ENCODE data around the gene HAUS8. TPM values are rescaled to one million over a fixed set of nuclear protein-coding genes. Genes with fewer than 3 reads are reported as not detected.

The HAUS8 gene
- polyA plus RNA-seq, 3 donors: 2.5 to 9.3 (median 4.4) TPM

DNA sequence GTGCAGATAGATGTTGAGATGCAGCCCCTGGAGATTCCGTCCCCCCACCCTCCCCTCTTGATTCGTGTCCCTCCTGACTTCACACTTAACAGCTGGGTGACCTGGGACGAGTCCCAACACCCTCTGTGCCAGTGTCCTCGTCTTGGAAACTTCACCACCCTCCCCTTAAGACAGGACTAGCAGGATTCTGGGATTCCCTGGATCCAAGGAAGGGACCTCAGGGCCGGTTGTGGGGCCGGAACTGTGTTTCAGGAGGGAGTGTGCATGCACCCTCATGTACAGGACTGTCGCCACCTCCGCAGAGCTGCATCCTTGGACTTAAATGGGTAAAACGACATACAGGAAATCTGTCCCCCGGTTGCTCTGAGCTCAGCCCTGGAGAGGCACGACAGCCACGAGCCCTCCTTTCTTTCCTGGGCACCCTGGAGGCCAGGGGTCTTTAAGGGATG is 1.3 kb upstream of the HAUS8 start:
- TF ChIP-seq, protein P1, sequence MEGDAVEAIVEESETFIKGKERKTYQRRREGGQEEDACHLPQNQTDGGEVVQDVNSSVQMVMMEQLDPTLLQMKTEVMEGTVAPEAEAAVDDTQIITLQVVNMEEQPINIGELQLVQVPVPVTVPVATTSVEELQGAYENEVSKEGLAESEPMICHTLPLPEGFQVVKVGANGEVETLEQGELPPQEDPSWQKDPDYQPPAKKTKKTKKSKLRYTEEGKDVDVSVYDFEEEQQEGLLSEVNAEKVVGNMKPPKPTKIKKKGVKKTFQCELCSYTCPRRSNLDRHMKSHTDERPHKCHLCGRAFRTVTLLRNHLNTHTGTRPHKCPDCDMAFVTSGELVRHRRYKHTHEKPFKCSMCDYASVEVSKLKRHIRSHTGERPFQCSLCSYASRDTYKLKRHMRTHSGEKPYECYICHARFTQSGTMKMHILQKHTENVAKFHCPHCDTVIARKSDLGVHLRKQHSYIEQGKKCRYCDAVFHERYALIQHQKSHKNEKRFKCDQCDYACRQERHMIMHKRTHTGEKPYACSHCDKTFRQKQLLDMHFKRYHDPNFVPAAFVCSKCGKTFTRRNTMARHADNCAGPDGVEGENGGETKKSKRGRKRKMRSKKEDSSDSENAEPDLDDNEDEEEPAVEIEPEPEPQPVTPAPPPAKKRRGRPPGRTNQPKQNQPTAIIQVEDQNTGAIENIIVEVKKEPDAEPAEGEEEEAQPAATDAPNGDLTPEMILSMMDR (IDR thresholded peaks at IDR 0.05): no peak
- H3K36me3 ChIP-seq (replicated peaks in 1 of 2; ENCODE audit: control insufficient read depth in 1 of 2, insufficient read depth in 2 of 2, low read length in 2 of 2): peaks cover 6 to 9% of the 10 kb centered on the region in 2 donors
- Mint-ChIP-seq H3K4me1 (peaks cover 58% of the 10 kb centered on the region), H3K4me3 (peak overlapping the region; percentile 99 to 100), H3K27me3 (ENCODE audit: low read depth in 3 of 3) (peaks cover 0 to 3% (median 0%) of the 10 kb centered on the region in 3 donors), H3K36me3 (peaks cover 32 to 48% of the 10 kb centered on the region in 2 donors), H3K27ac (peak overlapping the region; percentile 93 to 99 (median 97)), H3K9me3 (no peaks in the 10 kb centered on the region)
- H2AFZ ChIP-seq (ENCODE audit: insufficient read depth, low read depth, low read length, poor library complexity, severe bottlenecking): no peak overlapping the region
- peak overlapping the region; percentile 72 to 91 for H3K27ac ChIP-seq (ENCODE audit: low read depth in 1 of 2, low read length in 2 of 2)
- H3K4me2 ChIP-seq (replicated peaks; ENCODE audit: extremely low read depth, low read length, poor library complexity, severe bottlenecking): peak overlapping the region; percentile 81
- peak overlapping the region; percentile 93 for H3K9ac ChIP-seq (ENCODE audit: insufficient read depth, low read length, poor library complexity, severe bottlenecking)
- intact Hi-C loops (cut with micrococcal nuclease): loop anchor here (2.0 to 5.0 kb wide), 5 partner anchors 14 to 151 kb away; partner anchors contain the start of gene OCEL1 (in 1 of the 2)
- peak overlapping the region; percentile 92 to 100 (median 93) for H3K4me3 ChIP-seq (replicated peaks in 1 of 3; ENCODE audit: low read depth in 2 of 3, low read length in 3 of 3)
- 0% methylated on average over 7 of the region's 12 CpGs for WGBS (ENCODE audit: insufficient coverage)
- DNase-seq: no peak
- H3K9me3 ChIP-seq (replicated peaks in 1 of 2; ENCODE audit: control insufficient read depth in 1 of 2, insufficient read depth in 1 of 2, low read length in 2 of 2): no peaks in the 10 kb centered on the region
- no peaks in the 10 kb centered on the region for H3K27me3 ChIP-seq (ENCODE audit: control insufficient read depth in 2 of 2, insufficient read depth in 2 of 2, low read length in 2 of 2)
- H3K4me1 ChIP-seq (ENCODE audit: control insufficient read depth in 1 of 2, insufficient read depth in 2 of 2, low read length in 2 of 2): peaks cover 44 to 52% of the 10 kb centered on the region in 2 donors
- peaks cover 92% of the 10 kb centered on the region for H3K79me2 ChIP-seq (ENCODE audit: insufficient read depth, low read length)
- peaks cover 57% of the 10 kb centered on the region for H4K20me1 ChIP-seq (ENCODE audit: insufficient read depth, low read length)

DNA sequence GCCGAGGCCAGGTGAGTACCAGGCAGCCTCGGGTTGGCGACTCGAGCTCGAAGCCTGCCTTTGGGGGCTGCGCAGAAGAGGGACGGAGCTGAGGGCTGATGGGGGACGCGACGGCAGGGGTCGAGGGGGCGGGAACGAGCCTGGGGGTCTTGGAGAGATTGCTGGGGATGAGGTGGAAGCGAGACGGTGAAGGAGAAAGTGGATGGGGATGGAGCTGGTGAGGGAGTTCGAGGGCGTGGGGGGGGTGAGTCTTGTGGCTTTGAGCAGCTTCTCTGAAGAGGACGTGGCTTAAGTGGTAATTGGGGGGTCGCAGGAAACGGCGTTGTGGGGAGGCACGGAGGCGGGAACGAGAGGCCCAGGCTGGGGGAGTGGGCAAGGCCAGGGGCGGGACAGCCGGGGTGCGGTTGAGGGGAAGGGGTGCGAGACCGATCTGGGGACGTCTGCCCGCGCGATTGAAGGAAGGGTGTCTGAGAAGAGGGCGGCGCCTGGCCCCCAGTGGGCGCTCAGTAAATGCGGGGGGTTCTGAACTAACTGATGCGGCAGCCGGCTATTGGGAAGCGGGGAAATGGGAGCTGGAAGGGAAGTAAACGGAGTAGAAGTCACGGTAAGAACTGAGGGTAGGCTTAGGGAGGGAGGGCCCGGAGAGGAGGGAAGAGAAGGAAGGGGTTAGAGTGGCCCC is 751 bp upstream of the HAUS8 start:
- DNase-seq: peak in 2 of 3 donors; percentile 30 to 53
- Mint-ChIP-seq H3K36me3 (peaks cover 33 to 49% of the 10 kb centered on the region in 2 donors), H3K4me1 (peaks cover 57% of the 10 kb centered on the region), H3K27me3 (ENCODE audit: low read depth in 3 of 3) (peaks cover 0 to 3% (median 0%) of the 10 kb centered on the region in 3 donors), H3K27ac (peak overlapping the region; percentile 93 to 99 (median 97)), H3K9me3 (no peaks in the 10 kb centered on the region), H3K4me3 (peak overlapping the region; percentile 99 to 100)
- H3K9me3 ChIP-seq (replicated peaks in 1 of 2; ENCODE audit: control insufficient read depth in 1 of 2, insufficient read depth in 1 of 2, low read length in 2 of 2): no peaks in the 10 kb centered on the region
- no peak overlapping the region for H2AFZ ChIP-seq (ENCODE audit: insufficient read depth, low read depth, low read length, poor library complexity, severe bottlenecking)
- peak overlapping the region; percentile 92 to 100 (median 93) for H3K4me3 ChIP-seq (replicated peaks in 1 of 3; ENCODE audit: low read depth in 2 of 3, low read length in 3 of 3)
- TF ChIP-seq, protein P1 (IDR thresholded peaks at IDR 0.05): no peak
- 0% methylated on average over 32 of the region's 43 CpGs for WGBS (ENCODE audit: insufficient coverage)
- peaks cover 10 to 15% of the 10 kb centered on the region in 2 donors for H3K36me3 ChIP-seq (replicated peaks in 1 of 2; ENCODE audit: control insufficient read depth in 1 of 2, insufficient read depth in 2 of 2, low read length in 2 of 2)
- H3K79me2 ChIP-seq (ENCODE audit: insufficient read depth, low read length): peaks cover 92% of the 10 kb centered on the region
- peaks cover 44 to 51% of the 10 kb centered on the region in 2 donors for H3K4me1 ChIP-seq (ENCODE audit: control insufficient read depth in 1 of 2, insufficient read depth in 2 of 2, low read length in 2 of 2)
- H3K27ac ChIP-seq (ENCODE audit: low read depth in 1 of 2, low read length in 2 of 2): peak overlapping the region; percentile 72 to 91
- peak overlapping the region; percentile 93 for H3K9ac ChIP-seq (ENCODE audit: insufficient read depth, low read length, poor library complexity, severe bottlenecking)
- peaks cover 51% of the 10 kb centered on the region for H4K20me1 ChIP-seq (ENCODE audit: insufficient read depth, low read length)
- H3K4me2 ChIP-seq (replicated peaks; ENCODE audit: extremely low read depth, low read length, poor library complexity, severe bottlenecking): peak overlapping the region; percentile 81
- no peaks in the 10 kb centered on the region for H3K27me3 ChIP-seq (ENCODE audit: control insufficient read depth in 2 of 2, insufficient read depth in 2 of 2, low read length in 2 of 2)
- intact Hi-C loops (cut with micrococcal nuclease): loop anchor here (2.0 to 5.0 kb wide), 5 partner anchors 15 to 151 kb away; partner anchors contain the start of gene OCEL1 (in 1 of the 2)
